Heart left ventricle (tissue), 13 donors: Measurements from ENCODE around the gene ADPRHL1.

Experiments
- POLR2A ChIP-seq, 2 donors: fragments of 450-650 bp; IDR thresholded peaks; one replicate each; pipeline ENCODE4 v1.6.1; 2017; ENCODE audit warnings: antibody characterized with exemption in 2 of 2, mild to moderate bottlenecking in 2 of 2, moderate library complexity in 2 of 2
- TF ChIP-seq, protein P1 (sequence below), 12 donors: fragments of 200-600 bp; sonication (generic) in 4 of 12; IDR thresholded peaks; one replicate each; pipeline versions ENCODE4 v1.5.0 to v1.8.0; 2018 to 2022; ENCODE audit warnings: antibody characterized with exemption in 12 of 12, mild to moderate bottlenecking in 5 of 12
- donor health status: ischemic (EF 13 %, LVEDD 7.1; RV severe dilation, severe dysfunction).
- donor health status: DM: no; HTN: yes; CAD: no.
- donor health status: DM: no; HTN: no; CAD: no.
- donor health status: ischemic (EF 25% LVEDD 6.9; RV normal size, moderate dysfunction).
- donor health status: ischemic (EF 25% LVEDD 5.7; RV mildly dilated, moderate dysfunction).
- donor health status: ischemic (EF 35%, LVEDD 5.7; RV mildly dilated, moderate dysfunction).
- donor health status: nonischemic (EF 11% LVEDD 7.7; RV severe dilation, severe dysfunction).
- donor health status: DM: yes; HTN: yes; CAD: no.
- donor health status: PGD.
- donor health status: ischemic (EF 29% LVEDD 5.4; RV normal size, mild dysfunction).
- donor health status: nonischemic (EF 23%, LVEDD 6.1; RV moderate dilation, normal function).

DNA sequence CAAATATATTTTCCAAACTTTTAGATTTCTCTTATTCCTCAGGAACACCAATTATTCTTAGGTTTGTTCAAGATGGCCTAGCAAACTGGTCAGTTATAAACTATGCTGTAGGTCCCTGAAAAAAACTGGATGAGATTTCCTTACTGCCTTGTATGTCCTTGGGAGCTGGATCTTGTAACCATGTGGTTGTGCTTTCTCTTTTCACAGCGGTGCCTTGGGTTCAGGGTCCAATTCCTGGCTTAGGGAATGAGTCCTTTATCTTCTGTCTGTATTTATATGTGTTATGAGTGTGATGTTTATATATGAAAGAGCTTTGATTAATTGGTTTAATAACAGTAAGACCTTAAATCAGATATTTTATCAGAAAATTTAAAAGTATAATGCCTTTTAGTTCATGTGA lies 65.9 kb downstream of the ADPRHL1 start:
- TF ChIP-seq, protein P1, sequence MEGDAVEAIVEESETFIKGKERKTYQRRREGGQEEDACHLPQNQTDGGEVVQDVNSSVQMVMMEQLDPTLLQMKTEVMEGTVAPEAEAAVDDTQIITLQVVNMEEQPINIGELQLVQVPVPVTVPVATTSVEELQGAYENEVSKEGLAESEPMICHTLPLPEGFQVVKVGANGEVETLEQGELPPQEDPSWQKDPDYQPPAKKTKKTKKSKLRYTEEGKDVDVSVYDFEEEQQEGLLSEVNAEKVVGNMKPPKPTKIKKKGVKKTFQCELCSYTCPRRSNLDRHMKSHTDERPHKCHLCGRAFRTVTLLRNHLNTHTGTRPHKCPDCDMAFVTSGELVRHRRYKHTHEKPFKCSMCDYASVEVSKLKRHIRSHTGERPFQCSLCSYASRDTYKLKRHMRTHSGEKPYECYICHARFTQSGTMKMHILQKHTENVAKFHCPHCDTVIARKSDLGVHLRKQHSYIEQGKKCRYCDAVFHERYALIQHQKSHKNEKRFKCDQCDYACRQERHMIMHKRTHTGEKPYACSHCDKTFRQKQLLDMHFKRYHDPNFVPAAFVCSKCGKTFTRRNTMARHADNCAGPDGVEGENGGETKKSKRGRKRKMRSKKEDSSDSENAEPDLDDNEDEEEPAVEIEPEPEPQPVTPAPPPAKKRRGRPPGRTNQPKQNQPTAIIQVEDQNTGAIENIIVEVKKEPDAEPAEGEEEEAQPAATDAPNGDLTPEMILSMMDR (IDR thresholded peaks at IDR 0.05), result no peak
- no peak for TF ChIP-seq POLR2A (IDR thresholded peaks at IDR 0.05)
